ENCODE data around the gene ZNF512B.

The ZNF512B gene

GRCh38 chr20:63950701-63951397 lies 18.9 kb downstream of the ZNF512B start:
- DNase-seq (ENCODE audit: low spot score) = no peak

GRCh38 chr20:63947638-63948456 lies 21.9 kb downstream of the ZNF512B start:
- DNase-seq (ENCODE audit: low spot score) = no peak

GRCh38 chr20:63946986-63947637 lies 22.6 kb downstream of the ZNF512B start:
- DNase-seq (ENCODE audit: low spot score) = no peak

GRCh38 chr20:63945921-63946920 lies 23.5 kb downstream of the ZNF512B start:
- DNase-seq (ENCODE audit: low spot score) = no peak

- DNase-seq (ENCODE audit: low spot score) = no peak
Observed at GRCh38 chr20:63945031-63945658, 24.6 kb downstream of the ZNF512B start.

- no peak for DNase-seq (ENCODE audit: low spot score)
Observed at GRCh38 chr20:63944078-63944941, 25.4 kb downstream of the ZNF512B start.

- no peak for DNase-seq (ENCODE audit: low spot score)
Observed at GRCh38 chr20:63943808-63944077, 26.0 kb downstream of the ZNF512B start.

GRCh38 chr20:63942969-63943807 lies 26.5 kb downstream of the ZNF512B start:
- no peak for DNase-seq (ENCODE audit: low spot score)

- peak; percentile 75 for DNase-seq (ENCODE audit: low spot score)
Observed at GRCh38 chr20:63942250-63942951, 27.3 kb downstream of the ZNF512B start.

GRCh38 chr20:63941282-63942081 lies 28.2 kb downstream of the ZNF512B start:
- DNase-seq (ENCODE audit: low spot score) = peak; percentile 96

- no peak for DNase-seq (ENCODE audit: low spot score)
Observed at GRCh38 chr20:63940472-63941266, 29.1 kb downstream of the ZNF512B start.

- no peak for DNase-seq (ENCODE audit: low spot score)
Observed at GRCh38 chr20:63940071-63940471, 29.7 kb downstream of the ZNF512B start.

- no peak for DNase-seq (ENCODE audit: low spot score)
Observed at GRCh38 chr20:63939061-63939935, 30.4 kb downstream of the ZNF512B start.

- DNase-seq (ENCODE audit: low spot score) = no peak
Observed at GRCh38 chr20:63937596-63937995, 32.1 kb downstream of the ZNF512B start.

- DNase-seq (ENCODE audit: low spot score) = no peak
Observed at GRCh38 chr20:63935447-63935846, 34.3 kb downstream of the ZNF512B start.
